Dendritic cell treated with granulocyte-macrophage colony-stimulating factor and Interleukin-4, amounts not matched to agents 40 ng/mL and 50 ng/mL, for 4 days (primary cell): Measurements from ENCODE around the gene TGFB1I1.

Experiments
- H3K27ac Mint-ChIP-seq: one replicate; pipeline ENCODE4 v1.8.0; 2022; ENCODE audit warnings: mild to moderate bottlenecking, mixed read lengths
- H3K27me3 Mint-ChIP-seq: one replicate; pipeline ENCODE4 v1.8.0; 2022; ENCODE audit warnings: mild to moderate bottlenecking, mixed read lengths
- H3K36me3 Mint-ChIP-seq: one replicate; pipeline ENCODE4 v1.8.0; 2022; ENCODE audit warnings: low read depth, mixed read lengths
- H3K4me1 Mint-ChIP-seq: one replicate; pipeline ENCODE4 v1.8.0; 2022; ENCODE audit warnings: low read depth, mixed read lengths
- H3K4me3 Mint-ChIP-seq: one replicate; pipeline ENCODE4 v1.8.0; 2022; ENCODE audit warnings: mild to moderate bottlenecking, moderate library complexity, mixed read lengths
- H3K9me3 Mint-ChIP-seq: one replicate; pipeline ENCODE4 v1.8.0; 2022; ENCODE audit warnings: mixed read lengths
- intact Hi-C: fragments of 100-400 bp; cut with micrococcal nuclease; formaldehyde crosslinking; loops from one replicate; pipeline ENCODE4 v1.15.0; 2022

The TGFB1I1 gene

GRCh38 chr16:31470615-31471014, 1.3 kb upstream of the TGFB1I1 start:
- H3K36me3 Mint-ChIP-seq = peaks cover 17% of the 10 kb centered on the region
- H3K9me3 Mint-ChIP-seq = no peaks in the 10 kb centered on the region
- no peak overlapping the region for H3K4me3 Mint-ChIP-seq
- H3K4me1 Mint-ChIP-seq = peaks cover 41% of the 10 kb centered on the region
- H3K27me3 Mint-ChIP-seq = peaks cover 36% of the 10 kb centered on the region
- H3K27ac Mint-ChIP-seq = no peak overlapping the region
- intact Hi-C loops = no loop called here

- Mint-ChIP-seq H3K36me3 (peaks cover 10% of the 10 kb centered on the region), H3K9me3 (no peaks in the 10 kb centered on the region), H3K27me3 (peaks cover 44% of the 10 kb centered on the region), H3K4me3 (peak overlapping the region; percentile 9), H3K27ac (peak overlapping the region; percentile 33), H3K4me1 (peaks cover 38% of the 10 kb centered on the region)
- intact Hi-C loops = no loop called here
Observed at GRCh38 chr16:31471241-31471874, 594 bp upstream of the TGFB1I1 start.

GRCh38 chr16:31472709-31473203, 804 bp downstream of the TGFB1I1 start:
- intact Hi-C loops = no loop called here
- Mint-ChIP-seq H3K27me3 (peaks cover 55% of the 10 kb centered on the region), H3K9me3 (no peaks in the 10 kb centered on the region), H3K4me3 (no peak overlapping the region), H3K4me1 (peaks cover 42% of the 10 kb centered on the region), H3K36me3 (no peaks in the 10 kb centered on the region), H3K27ac (no peak overlapping the region)

GRCh38 chr16:31473264-31473984, 1.5 kb downstream of the TGFB1I1 start:
- Mint-ChIP-seq H3K36me3 (no peaks in the 10 kb centered on the region), H3K4me1 (peaks cover 46% of the 10 kb centered on the region), H3K27ac (no peak overlapping the region), H3K9me3 (no peaks in the 10 kb centered on the region), H3K27me3 (peaks cover 59% of the 10 kb centered on the region), H3K4me3 (no peak overlapping the region)
- intact Hi-C loops = no loop called here

GRCh38 chr16:31474173-31474714, 2.3 kb downstream of the TGFB1I1 start:
- H3K4me3 Mint-ChIP-seq = no peak overlapping the region

GRCh38 chr16:31474773-31475738, 3.1 kb downstream of the TGFB1I1 start:
- H3K4me3 Mint-ChIP-seq = no peak overlapping the region
- intact Hi-C loops = no loop called here

More at GRCh38 chr16:31474173-31474714, 2.3 kb downstream of the TGFB1I1 start:
- Mint-ChIP-seq H3K9me3 (no peaks in the 10 kb centered on the region), H3K4me1 (peaks cover 46% of the 10 kb centered on the region), H3K36me3 (no peaks in the 10 kb centered on the region), H3K27ac (no peak overlapping the region), H3K27me3 (peaks cover 59% of the 10 kb centered on the region)
- intact Hi-C loops = no loop called here

GRCh38 chr16:31475946-31476302, 4.0 kb downstream of the TGFB1I1 start:
- intact Hi-C loops = no loop called here
- H3K27me3 Mint-ChIP-seq = peaks cover 61% of the 10 kb centered on the region
- H3K36me3 Mint-ChIP-seq = no peaks in the 10 kb centered on the region
- peak overlapping the region; percentile 73 for H3K27ac Mint-ChIP-seq
- peak overlapping the region; percentile 83 for H3K4me3 Mint-ChIP-seq
- H3K9me3 Mint-ChIP-seq = no peaks in the 10 kb centered on the region
- peaks cover 52% of the 10 kb centered on the region for H3K4me1 Mint-ChIP-seq

More at GRCh38 chr16:31474773-31475738, 3.1 kb downstream of the TGFB1I1 start:
- Mint-ChIP-seq H3K36me3 (no peaks in the 10 kb centered on the region), H3K27me3 (peaks cover 64% of the 10 kb centered on the region), H3K9me3 (no peaks in the 10 kb centered on the region), H3K27ac (no peak overlapping the region), H3K4me1 (peaks cover 46% of the 10 kb centered on the region)

GRCh38 chr16:31476303-31477219, 4.6 kb downstream of the TGFB1I1 start:
- H3K27me3 Mint-ChIP-seq = peaks cover 55% of the 10 kb centered on the region
- intact Hi-C loops = no loop called here
- peaks cover 50% of the 10 kb centered on the region for H3K4me1 Mint-ChIP-seq
- H3K9me3 Mint-ChIP-seq = no peaks in the 10 kb centered on the region
- H3K27ac Mint-ChIP-seq = peak overlapping the region; percentile 73
- H3K36me3 Mint-ChIP-seq = no peaks in the 10 kb centered on the region
- peak overlapping the region; percentile 83 for H3K4me3 Mint-ChIP-seq

- Mint-ChIP-seq H3K9me3 (no peaks in the 10 kb centered on the region), H3K36me3 (no peaks in the 10 kb centered on the region), H3K27ac (peak overlapping the region; percentile 73), H3K4me3 (peak overlapping the region; percentile 67), H3K4me1 (peaks cover 45% of the 10 kb centered on the region), H3K27me3 (peaks cover 52% of the 10 kb centered on the region)
- intact Hi-C loops = no loop called here
Observed at GRCh38 chr16:31477220-31478216, 5.6 kb downstream of the TGFB1I1 start.

GRCh38 chr16:31478956-31479355, 7.0 kb downstream of the TGFB1I1 start:
- Mint-ChIP-seq H3K9me3 (no peaks in the 10 kb centered on the region), H3K4me3 (no peak overlapping the region), H3K27ac (no peak overlapping the region), H3K27me3 (peaks cover 44% of the 10 kb centered on the region), H3K4me1 (peaks cover 45% of the 10 kb centered on the region), H3K36me3 (no peaks in the 10 kb centered on the region)
- intact Hi-C loops = no loop called here

- no peaks in the 10 kb centered on the region for H3K36me3 Mint-ChIP-seq
- peaks cover 46% of the 10 kb centered on the region for H3K27me3 Mint-ChIP-seq
- intact Hi-C loops = no loop called here
- no peak overlapping the region for H3K27ac Mint-ChIP-seq
- no peaks in the 10 kb centered on the region for H3K9me3 Mint-ChIP-seq
- H3K4me3 Mint-ChIP-seq = no peak overlapping the region
- H3K4me1 Mint-ChIP-seq = peaks cover 45% of the 10 kb centered on the region
Observed at GRCh38 chr16:31479751-31480150, 7.8 kb downstream of the TGFB1I1 start.
